ENCODE measurements around the gene YIPF7.

GRCh38 chr4:44583393-44583792, 68.0 kb downstream of the YIPF7 start:
- TF ChIP-seq CTCF (IDR thresholded peaks at IDR 0.05 in 4 of 5, conservative IDR thresholded peaks at IDR 0.05 in 1 of 5) (no peak), POLR2A (IDR thresholded peaks at IDR 0.05) (no peak)

Measured in gastrocnemius medialis (tissue), 4 donors.